LoVo (cell line): Measurements from ENCODE around the gene PRKCH.

ENCODE experiments used
- DNase-seq: peaks from one replicate; pipeline ENCODE4 v3.0.0-alpha.2; 2016; ENCODE audit warnings: low spot score

Gene PRKCH

DNA sequence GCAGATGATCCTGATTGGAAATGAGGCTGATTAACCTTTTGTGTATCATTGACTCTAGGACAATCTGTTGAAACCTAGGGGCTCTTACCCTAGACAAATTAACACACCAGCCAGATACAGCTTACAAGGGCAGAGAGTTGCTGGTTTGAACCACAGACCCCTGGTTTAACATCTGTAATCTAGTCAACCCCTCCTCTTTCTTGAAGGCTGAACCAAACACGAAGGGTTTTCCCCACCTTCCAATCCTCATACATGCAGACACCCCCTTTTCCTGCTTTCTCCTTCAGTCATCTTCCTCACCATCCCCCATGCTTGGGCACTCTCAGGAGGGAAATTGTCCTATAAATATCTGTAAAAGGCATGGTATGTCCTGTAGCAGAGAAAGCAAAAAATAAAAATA is 247.9 kb downstream of the PRKCH start:
- no peak for DNase-seq

DNA sequence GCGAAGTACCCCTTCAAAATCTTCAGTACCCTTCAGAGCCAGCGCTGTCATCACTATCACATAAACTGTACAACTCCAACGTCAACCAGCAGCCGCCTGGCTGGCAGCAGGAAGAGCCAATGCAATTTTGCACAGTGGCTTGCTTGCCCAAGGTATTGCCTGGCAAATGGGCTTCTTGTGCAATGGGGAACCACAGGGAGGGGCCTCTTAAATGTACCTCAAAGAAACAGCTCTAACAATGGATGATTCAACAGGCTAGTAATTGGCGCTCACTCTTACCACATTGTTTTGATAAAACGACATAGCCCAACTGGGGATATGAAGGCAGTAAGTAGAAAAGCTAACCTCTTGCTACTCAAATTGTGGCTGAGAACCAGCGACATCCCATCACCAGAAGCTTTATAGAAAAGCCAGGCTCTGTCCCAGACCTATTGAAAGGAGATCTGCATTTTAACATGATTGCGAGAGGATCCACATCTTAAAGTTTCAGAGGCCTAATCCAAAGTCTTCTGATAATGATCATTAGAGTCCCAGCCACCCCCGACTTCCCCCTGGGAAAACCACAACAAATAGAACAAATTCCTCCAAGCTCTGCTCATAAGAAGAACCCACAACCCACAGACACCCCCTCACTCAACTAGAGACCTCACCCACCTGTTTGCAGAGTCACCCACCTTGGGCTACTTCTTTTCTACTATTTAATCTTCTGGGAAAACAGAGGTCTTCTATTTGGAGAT is 248.6 kb downstream of the PRKCH start:
- peak; percentile 38 for DNase-seq

DNA sequence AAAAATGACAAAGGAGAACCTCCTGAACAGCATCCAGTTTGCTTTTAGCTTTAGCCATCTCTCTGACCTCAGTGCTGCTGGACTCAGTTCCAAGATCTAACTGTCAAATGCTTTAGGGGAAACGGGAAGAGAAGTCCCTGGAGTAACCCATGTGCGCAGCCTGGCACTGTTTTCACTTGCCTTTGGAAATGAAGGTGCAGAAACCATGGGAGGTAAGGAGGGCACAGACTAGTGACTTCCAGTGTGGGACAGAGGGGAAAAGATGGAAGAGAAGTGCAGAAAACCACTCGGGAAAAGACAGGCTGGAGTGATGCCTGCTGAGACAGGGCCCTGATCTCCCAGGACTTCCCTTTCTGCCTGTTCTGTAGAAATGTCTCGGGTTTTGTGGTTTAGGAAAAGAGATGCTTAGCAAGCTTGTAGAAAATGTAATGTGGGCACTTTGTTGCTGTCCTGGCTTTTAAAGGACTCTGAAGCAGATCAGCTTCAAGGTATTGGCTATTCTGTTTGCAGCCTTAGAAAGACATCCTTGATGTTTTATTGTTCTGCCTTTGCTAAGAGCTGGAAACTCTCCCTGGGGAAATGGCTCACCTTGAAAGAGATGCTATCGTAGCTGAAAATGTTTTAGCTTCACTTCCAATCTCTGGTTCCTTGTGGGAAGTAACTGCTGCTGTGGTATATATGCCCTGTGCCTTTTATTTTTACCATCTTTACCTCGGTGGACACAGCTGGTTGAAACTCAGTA is 249.3 kb downstream of the PRKCH start:
- no peak for DNase-seq

DNA sequence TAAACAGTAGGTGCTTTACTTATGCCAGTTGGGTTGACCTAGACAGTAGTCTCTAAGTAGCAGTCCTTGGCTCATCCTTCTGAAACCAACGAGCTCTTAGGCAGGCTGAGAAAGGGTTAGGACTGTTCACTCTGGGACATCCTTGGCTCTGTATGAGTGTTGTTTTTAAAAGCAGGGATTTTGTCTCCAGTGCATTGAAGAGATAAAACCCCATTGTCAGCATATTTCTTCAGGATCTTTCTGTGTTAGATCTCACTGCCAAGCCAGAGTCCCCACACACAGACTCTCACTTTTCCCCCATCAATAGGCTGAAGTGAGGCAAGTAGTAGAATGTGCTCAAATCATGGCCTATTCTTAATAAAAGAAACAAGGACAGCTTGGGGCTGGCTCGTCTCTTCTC is 250.5 kb downstream of the PRKCH start:
- DNase-seq: no peak

DNA sequence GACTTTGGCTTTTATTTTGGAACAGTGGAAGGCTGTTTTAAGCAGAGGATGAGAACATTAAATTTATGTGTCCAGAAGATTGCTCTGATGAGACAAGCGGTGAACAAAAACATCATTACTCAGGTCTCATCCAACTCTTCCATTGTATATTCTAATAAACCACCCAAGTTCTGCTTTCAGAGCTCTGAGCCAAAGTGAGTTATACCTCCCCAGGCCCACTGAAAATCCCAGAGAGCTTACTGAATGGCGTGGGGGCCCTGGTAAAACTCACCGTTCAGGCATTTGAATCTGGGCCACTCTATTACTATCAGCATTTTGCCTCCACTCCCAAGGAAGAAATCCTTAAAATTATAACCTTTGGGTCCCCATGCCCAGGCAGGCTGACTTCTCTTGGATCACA is 251.9 kb downstream of the PRKCH start:
- no peak for DNase-seq

DNA sequence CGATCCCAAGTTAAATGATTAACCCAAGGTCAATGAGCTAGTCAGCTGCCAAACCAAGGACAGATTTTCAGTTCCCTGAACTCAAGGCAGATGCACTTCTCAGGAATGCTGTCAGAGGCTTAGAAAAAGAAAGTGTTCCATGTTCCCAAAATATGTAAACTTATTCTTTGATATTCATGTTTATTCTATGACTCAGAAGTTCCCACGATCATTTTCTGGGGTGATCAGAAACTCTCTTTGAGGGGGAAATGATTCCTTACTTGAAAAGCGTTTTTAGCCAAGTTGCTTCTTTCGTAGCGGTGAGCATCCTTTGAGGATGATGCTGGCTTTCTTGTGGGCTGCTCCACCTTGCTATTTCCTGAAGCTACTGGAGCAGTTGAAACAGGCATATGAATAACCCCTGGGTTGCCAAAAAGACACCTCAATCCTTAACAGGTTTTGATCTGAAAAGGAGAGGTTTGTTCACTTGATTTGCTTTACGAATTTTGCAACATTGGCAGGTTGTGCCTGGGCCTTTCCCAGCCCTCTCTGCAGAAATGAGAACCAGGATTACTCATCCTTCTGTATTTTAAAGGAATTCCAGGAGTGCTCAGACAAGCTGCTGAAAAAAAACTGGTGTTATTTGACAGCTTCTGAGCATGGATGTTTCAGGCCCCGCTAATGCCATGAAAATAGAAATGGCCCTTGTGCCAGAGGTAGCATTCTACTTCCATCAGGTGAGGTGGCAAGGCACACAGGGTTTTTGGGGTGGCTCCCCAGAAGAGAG is 252.6 kb downstream of the PRKCH start:
- no peak for DNase-seq

DNA sequence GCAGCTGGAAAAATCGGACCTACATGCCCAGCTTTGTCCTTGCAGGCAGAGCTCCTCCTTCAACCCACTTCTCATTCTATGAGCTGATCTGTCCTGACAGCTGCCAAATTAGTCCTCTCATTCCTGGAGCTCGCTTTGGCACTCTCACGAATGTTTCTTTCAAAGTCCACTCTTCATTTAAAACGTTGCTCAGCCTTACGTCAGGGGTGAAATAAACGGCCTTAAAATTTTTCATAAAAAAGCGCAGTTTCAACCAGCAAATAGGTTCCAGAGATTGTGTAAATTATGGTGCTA is 253.1 kb downstream of the PRKCH start:
- no peak for DNase-seq

DNA sequence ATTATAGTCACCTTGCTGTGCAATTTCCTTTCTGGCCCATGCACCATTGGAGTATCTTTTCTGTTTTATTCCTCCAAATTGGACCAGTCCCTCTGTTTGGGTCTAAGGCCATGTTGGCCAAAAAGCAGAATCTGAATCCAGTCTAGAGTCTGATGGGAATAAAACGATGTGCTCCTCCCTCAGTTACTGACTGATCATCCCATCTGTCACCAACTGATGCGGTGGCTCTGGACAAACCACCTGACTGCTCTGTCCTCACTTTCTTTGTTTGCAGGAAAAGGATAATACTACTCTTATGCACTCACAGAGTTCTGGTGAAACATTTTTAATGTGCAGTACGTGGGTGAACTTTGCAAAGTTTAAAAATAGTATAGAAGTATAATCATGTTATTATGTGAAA is 253.7 kb downstream of the PRKCH start:
- no peak for DNase-seq

DNA sequence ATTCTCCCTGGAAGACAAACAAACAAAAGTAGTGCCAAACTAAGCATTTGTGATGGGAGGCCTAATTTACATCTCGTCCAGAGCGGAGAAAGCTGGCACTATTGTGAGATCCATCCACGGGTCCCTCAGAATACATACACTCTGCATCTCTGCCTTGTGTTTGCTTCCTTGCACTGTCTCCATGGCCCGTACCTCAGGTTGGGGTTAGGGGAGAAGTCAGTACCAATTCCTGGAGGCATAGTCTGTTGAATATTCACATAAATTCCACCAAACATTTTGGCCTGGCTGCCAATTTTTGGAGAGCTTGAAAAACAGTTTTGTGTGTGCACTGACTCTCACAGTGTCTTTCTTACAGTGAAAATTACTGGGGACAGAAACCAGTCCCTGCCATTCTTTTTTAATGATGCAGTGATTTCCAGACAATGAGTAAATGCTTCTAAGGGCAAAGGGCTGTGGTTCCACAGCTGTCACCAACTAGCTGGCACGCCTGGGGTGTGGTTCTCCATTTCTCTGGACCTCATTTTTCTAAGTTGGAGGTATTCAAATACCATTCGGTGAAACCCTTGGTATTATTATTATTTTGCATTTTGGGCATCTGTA is 254.3 kb downstream of the PRKCH start:
- no peak for DNase-seq

DNA sequence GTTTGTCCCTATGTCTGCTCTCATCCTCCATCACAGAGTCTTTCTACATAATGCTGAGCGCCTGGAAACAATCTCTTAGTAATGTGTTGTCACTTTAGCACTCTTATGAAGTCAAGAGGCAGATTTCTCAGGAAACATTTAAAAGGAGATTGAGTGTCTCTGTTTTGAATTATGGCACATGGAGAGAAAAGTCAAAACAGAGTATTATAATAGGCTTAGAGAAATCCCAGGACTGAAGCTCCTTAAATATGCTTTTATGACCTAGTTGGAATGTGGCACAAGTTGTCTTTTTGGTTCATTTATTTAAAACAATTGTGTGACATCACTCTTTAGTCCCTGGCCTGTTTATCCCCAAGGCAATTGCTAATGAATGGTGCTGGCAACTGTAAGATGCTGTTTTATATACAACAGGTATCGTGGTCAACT is 256.1 kb downstream of the PRKCH start:
- DNase-seq: no peak

DNA sequence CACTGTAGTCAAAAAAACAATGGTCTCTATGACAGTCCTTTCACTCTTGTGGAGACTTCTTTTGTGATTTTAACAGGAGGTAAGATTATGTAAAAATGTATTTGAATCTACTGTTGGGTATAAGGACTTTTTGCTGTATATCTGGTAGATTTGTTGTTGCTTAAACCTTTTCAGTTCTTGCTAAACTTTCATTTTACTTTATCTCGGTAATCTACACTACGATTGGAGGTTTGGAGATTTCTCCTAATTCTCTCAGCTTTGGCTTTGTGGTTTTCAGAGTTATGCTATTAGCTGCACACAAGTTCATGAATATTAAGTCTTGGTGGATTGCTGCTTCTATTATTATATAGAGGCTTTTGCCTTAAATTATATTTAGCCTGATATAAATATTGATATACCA is 257.4 kb downstream of the PRKCH start:
- no peak for DNase-seq

DNA sequence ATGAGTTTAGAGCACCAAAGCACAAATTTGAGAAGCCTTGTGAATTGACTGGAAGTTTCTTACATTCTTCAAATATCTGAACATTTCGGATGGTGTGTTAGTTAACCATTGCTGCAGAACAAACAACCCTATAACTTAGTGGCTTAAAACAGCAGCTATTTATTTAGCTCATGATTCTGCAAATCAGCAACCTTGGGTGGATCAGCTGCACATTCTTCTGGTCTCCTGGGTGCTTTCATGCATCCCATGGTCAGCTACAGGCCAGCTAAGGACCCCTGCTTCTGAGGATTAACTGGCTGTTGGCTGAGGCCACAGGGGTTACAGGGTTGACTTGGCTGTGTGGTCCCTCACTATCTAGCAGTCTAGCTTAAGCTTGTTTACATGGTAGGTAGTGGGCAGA is 260.0 kb downstream of the PRKCH start:
- no peak for DNase-seq

DNA sequence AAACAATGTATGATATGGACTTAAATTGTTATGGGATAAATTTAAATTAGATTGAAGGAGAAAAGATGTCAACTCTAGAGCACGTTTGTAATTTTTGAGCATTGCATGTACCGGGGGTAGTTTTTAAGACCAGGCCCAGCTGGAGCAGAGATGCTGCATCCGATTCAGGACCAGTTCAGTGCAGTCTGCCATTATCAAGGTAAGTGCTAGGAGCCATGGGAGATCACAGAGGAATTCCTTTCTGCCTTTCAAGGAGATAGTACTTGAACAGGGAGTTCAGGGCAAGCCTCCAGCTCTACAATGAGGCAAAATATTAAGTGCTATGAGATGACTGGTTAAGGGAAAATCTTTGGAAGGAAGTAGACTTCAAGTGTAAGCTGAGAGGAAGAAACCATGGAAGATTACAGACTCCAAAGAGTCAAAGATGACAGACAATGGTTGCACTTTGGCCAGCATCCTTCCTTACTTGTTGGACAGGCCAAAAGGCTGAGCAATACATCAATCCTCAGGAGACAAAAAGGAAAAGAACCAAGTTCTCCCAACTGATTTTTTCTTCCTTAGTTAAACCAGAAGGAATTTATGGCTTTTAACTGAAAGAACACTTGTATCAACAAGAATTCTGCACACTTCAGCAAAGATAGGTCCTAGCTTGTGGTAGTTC is 260.7 kb downstream of the PRKCH start:
- no peak for DNase-seq

DNA sequence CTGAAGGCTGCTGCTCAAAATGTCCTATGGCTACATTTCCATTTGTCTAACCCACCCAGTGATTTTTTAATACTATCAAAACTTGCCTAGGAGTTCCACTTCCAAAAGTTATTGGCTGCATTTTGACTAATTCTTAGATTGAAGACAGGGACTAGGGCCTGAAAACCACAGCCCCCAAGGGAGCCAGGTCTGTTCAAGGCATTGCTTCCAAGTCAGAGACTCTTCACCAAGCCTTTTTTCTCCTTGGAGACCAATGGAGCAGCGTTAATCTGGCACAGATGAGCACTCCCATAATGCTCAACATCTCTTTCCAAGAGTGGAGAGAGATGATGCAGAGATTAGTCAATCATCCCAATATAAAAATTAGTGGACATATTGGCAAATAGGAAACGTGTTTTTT is 261.4 kb downstream of the PRKCH start:
- no peak for DNase-seq

DNA sequence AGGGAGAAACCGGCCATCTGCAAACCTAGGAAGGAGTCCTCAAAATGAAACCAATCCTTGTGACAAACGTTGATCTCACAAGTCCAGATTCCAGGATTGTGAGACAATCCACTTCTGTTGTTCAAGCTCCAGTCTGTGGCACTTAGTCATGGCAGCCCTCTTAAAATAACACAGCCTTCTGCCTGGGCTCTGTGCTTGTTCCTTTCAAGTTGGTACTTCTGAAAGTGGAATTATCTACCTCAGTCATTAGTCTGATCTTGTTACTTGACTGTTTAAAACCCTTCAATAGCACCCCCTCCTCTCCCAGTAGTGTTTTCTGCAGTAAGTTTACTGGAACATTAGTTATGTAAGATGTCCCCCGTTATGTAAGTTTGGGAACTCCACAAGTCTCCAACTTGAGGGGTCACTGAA is 263.0 kb downstream of the PRKCH start:
- no peak for DNase-seq

DNA sequence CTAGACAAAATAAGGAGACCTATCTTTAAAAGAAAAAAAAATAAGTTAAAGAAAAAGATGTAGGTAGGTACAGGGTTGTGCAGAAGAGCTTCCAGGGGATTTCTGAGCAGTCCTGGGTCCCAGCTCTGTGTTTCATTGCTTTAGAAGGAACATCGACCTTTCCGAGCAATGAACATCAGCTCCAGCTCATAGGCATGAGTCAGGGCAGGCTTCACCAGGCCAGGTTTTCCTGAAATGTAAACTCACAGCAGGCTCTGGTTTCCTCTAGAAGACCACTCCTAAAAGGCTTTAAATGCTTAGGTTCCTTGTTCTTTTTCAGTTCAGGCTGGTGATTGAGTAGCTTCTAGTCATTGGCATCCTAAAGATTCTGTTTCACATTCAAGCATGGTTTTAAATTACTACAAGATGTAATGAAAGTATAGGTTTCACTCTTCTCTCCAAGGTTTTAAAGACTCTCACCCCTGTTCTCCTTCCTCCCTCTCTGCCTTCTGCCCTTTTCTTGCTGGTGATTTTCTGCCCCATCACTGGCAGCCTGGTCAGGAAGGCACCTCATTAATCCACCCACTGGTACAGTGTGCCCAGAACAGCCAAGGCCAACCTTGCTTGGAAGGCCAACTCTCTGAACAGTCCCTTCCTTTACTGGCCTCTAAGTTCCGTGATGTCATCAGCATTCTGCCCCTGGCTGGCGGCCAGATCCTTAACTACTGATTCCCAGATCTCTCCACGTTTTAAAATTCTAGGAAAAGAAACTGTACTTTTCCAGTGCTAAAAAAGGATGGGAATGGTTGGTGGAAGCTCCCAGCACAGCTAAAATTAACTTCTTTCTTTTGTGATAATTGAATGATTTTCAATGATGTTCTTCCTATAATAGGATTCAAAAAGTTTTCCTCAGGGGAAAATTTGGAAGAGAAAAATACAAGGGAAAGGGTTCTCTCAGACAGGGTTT is 264.5 kb downstream of the PRKCH start:
- DNase-seq: no peak

DNA sequence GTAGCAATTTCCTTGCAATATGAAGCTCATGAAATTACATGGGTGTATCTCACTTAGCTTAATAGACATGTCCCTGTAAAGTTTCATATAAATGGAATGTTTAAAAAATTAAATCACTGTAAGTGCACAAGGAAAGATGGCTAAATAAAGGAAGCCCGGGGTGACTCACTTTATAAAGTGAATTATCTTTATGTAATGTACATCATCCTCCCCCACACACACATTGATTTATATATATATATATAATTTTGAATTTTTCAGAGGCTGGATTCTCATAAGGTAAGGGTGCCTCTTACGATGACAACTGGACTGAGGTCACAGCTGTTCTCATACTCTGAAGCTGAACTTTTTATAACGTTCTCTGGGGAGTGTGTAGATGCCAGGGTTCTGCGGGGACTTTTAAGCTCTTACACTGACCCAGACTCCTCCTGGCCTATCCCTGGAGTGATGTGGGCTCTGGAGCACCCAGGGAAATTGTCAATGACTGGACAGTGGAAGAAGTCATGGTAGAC is 265.2 kb downstream of the PRKCH start:
- no peak for DNase-seq

DNA sequence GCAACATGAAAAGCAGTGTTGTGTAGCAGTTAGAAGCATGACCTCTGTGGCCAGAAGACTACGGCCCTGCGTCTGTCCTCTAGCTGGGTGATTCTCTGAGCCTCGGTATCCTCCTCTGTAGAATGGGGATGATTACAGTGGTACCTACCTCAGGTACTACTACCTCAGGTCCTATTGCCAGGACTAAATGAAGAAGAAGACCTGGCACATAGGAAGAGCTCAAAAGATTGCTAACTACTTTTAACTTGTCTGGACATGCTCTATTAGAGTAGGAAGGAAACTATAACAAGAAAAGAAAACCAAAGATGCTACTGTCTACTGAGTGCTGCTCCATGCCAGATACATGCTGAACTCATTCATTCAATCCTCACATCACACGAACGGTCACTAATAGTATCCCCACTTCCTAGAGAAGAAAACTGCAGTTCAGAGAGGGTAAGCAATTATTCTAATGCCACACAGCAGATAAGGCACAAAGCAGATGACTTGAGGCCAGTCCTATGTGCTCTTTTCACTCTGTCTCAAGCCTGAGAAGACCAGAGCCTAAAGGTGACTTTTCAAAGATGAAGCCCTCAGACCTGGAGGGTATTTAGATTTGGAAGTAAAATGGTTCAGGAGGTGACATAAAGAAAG is 265.8 kb downstream of the PRKCH start:
- DNase-seq: no peak

DNA sequence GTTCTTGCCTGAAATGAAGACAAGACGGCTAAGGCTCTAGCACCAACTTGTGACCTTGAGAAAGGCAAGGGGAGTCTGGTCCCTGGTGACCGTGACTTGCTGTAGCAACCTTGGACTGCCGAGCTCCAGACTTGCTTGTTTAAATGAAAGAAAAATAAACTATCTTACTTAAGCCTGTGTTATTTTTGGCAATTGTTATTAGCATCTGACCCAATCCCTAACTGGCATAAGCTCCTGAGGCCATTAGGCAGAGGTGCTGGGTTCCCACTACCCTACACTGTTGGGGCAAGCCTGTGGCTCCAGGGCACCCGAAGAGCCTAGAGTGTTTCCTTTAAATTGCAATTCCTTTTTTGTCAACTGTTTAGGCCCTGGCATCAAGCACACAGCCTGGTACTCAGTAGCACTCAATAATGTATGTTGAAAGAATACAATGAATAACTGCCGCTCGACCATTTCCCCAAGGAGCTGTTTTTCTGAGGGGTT is 267.1 kb downstream of the PRKCH start:
- no peak for DNase-seq
